Measurements from ENCODE around the gene BCKDHA. TPM values are rescaled to one million over a fixed set of nuclear protein-coding genes. Genes with fewer than 3 reads are reported as not detected.
"Not testable (repeated sequence)": the region's sequence is repeated elsewhere in the genome, so short reads cannot be mapped to it uniquely, and the experiment has no call there.

BCKDHA gene
- total RNA-seq, 1 donor from 2014 or later, result 13.8 TPM

- intact Hi-C loops (cut with micrococcal nuclease), result no loop called here
Observed at GRCh38 chr19:41401483-41401882, 3.9 kb downstream of the BCKDHA start.

- intact Hi-C loops (cut with micrococcal nuclease), result no loop called here
Observed at GRCh38 chr19:41402010-41402409, 4.4 kb downstream of the BCKDHA start.

- intact Hi-C loops (cut with micrococcal nuclease), result no loop called here
Observed at GRCh38 chr19:41403181-41403970, 5.8 kb downstream of the BCKDHA start.

- intact Hi-C loops (cut with micrococcal nuclease), result no loop called here
Observed at GRCh38 chr19:41405776-41406175, 8.2 kb downstream of the BCKDHA start.

- intact Hi-C loops (cut with micrococcal nuclease), result no loop called here
Observed at GRCh38 chr19:41407271-41407670, 9.7 kb downstream of the BCKDHA start.

- intact Hi-C loops (cut with micrococcal nuclease), result no loop called here
Observed at GRCh38 chr19:41408256-41408655, 10.6 kb downstream of the BCKDHA start.

- intact Hi-C loops (cut with micrococcal nuclease), result not testable (repeated sequence)
Observed at GRCh38 chr19:41408846-41409245, 11.2 kb downstream of the BCKDHA start.

GRCh38 chr19:41409288-41409687 is 11.7 kb downstream of the BCKDHA start:
- intact Hi-C loops (cut with micrococcal nuclease), result no loop called here

GRCh38 chr19:41410336-41411054 is 12.9 kb downstream of the BCKDHA start:
- intact Hi-C loops (cut with micrococcal nuclease), result no loop called here

- intact Hi-C loops (cut with micrococcal nuclease), result no loop called here
Observed at GRCh38 chr19:41411100-41411967, 13.7 kb downstream of the BCKDHA start.

- intact Hi-C loops (cut with micrococcal nuclease), result no loop called here
Observed at GRCh38 chr19:41411968-41412265, 14.3 kb downstream of the BCKDHA start.

- intact Hi-C loops (cut with micrococcal nuclease), result no loop called here
Observed at GRCh38 chr19:41412953-41413352, 15.3 kb downstream of the BCKDHA start.

- intact Hi-C loops (cut with micrococcal nuclease), result no loop called here
Observed at GRCh38 chr19:41413947-41414346, 16.3 kb downstream of the BCKDHA start.

GRCh38 chr19:41414461-41414860 is 16.8 kb downstream of the BCKDHA start:
- intact Hi-C loops (cut with micrococcal nuclease), result no loop called here

- intact Hi-C loops (cut with micrococcal nuclease), result no loop called here
Observed at GRCh38 chr19:41415154-41415571, 17.5 kb downstream of the BCKDHA start.

GRCh38 chr19:41416194-41416674 is 18.6 kb downstream of the BCKDHA start:
- intact Hi-C loops (cut with micrococcal nuclease), result no loop called here

GRCh38 chr19:41420101-41420880 is 22.7 kb downstream of the BCKDHA start:
- intact Hi-C loops (cut with micrococcal nuclease), result no loop called here

- intact Hi-C loops (cut with micrococcal nuclease), result no loop called here
Observed at GRCh38 chr19:41421314-41421713, 23.7 kb downstream of the BCKDHA start.

- intact Hi-C loops (cut with micrococcal nuclease), result no loop called here
Observed at GRCh38 chr19:41421973-41422372, 24.4 kb downstream of the BCKDHA start.

- intact Hi-C loops (cut with micrococcal nuclease), result no loop called here
Observed at GRCh38 chr19:41422456-41422855, 24.8 kb downstream of the BCKDHA start.

- intact Hi-C loops (cut with micrococcal nuclease), result no loop called here
Observed at GRCh38 chr19:41422955-41423354, 25.3 kb downstream of the BCKDHA start.
